Neutrophil (primary cell): ENCODE data around the gene PAPPA2.

Experiments
- H3K27ac ChIP-seq: fragments of 200-600 bp; sonication (generic); 2 replicates; pipeline ENCODE4 v1.5.1; 2016; ENCODE audit warnings: mild to moderate bottlenecking, moderate library complexity
- H3K27me3 ChIP-seq: fragments of 200-600 bp; sonication (generic); 2 replicates; pipeline ENCODE4 v1.6.0; 2016; ENCODE audit warnings: mild to moderate bottlenecking
- H3K36me3 ChIP-seq: fragments of 200-600 bp; sonication (generic); 2 replicates; pipeline ENCODE4 v1.5.1; 2017
- H3K4me1 ChIP-seq, 2 experiments: fragments of 200-600 bp in 1 of 2; sonication (generic) in 1 of 2; 1 replicate in 1 of 2; 2 replicates in 1 of 2; pipeline versions ENCODE4 v1.5.1 to v1.6.1; 2013 to 2016; ENCODE audit warnings: low read depth in 1 of 2, low read length in 1 of 2, mild to moderate bottlenecking in 1 of 2, moderate library complexity in 1 of 2; ENCODE audit not compliant: control insufficient read depth in 1 of 2, insufficient read depth in 1 of 2
- H3K4me3 ChIP-seq, 2 experiments: fragments of 200-600 bp in 1 of 2; sonication (generic) in 1 of 2; 1 replicate in 1 of 2; 2 replicates in 1 of 2; pipeline ENCODE4 v1.5.1; 2013 to 2016; ENCODE audit warnings: low read depth in 1 of 2, low read length in 1 of 2, mild to moderate bottlenecking in 1 of 2, moderate library complexity in 1 of 2
- H3K9me3 ChIP-seq: fragments of 200-600 bp; sonication (generic); 2 replicates; pipeline ENCODE4 v1.5.1; 2016
- TF ChIP-seq, protein P1 (sequence below): fragments of 200-600 bp; sonication (generic); IDR thresholded peaks from 2 replicates; pipeline ENCODE4 v1.5.1; 2016; ENCODE audit warnings: antibody characterized with exemption

PAPPA2 gene

DNA sequence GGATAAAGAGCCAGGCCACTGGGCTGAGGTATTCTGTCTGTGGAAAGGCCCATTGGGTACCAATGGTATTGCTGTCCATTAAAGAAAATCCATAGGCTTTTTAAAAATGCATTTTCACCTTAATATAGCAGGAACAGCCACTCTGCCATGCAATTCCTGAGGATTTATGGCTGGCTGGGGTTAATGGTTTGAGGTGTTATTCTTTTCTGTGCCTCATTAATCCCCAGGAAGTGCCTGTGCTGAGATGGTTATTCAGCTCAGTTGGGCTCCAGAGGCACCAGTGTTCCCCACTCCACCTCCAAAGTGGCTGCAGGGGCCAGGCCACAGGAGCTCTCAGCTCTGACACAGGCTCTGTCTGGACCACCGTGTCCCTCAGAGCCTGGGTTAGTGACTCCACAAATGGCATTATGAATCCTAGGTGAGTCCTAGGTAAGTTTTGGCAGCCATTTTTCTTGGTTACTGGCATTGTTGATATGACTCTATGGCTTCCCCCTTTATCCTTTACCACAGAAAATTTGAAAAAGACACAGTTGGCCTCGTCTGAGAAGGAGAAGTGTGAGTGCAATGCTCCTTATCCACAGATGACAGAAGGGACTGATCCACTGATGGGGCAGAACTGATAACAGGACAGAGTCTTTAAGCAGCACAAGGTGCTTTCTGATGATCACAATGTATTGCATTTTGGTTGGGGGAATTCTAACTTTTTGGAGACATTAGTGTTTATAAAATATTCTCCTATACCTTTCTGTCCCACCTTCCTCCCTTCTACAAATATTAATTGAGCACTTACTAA, 2.2 kb upstream of the PAPPA2 start:
- Histone ChIP-seq H3K27ac (no peak overlapping the region), H3K9me3 (no peaks in the 10 kb centered on the region), H3K27me3 (no peaks in the 10 kb centered on the region), H3K4me3 (no peak overlapping the region), H3K36me3 (no peaks in the 10 kb centered on the region), H3K4me1 (no peaks in the 10 kb centered on the region)
- TF ChIP-seq, protein P1, sequence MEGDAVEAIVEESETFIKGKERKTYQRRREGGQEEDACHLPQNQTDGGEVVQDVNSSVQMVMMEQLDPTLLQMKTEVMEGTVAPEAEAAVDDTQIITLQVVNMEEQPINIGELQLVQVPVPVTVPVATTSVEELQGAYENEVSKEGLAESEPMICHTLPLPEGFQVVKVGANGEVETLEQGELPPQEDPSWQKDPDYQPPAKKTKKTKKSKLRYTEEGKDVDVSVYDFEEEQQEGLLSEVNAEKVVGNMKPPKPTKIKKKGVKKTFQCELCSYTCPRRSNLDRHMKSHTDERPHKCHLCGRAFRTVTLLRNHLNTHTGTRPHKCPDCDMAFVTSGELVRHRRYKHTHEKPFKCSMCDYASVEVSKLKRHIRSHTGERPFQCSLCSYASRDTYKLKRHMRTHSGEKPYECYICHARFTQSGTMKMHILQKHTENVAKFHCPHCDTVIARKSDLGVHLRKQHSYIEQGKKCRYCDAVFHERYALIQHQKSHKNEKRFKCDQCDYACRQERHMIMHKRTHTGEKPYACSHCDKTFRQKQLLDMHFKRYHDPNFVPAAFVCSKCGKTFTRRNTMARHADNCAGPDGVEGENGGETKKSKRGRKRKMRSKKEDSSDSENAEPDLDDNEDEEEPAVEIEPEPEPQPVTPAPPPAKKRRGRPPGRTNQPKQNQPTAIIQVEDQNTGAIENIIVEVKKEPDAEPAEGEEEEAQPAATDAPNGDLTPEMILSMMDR, result no peak

DNA sequence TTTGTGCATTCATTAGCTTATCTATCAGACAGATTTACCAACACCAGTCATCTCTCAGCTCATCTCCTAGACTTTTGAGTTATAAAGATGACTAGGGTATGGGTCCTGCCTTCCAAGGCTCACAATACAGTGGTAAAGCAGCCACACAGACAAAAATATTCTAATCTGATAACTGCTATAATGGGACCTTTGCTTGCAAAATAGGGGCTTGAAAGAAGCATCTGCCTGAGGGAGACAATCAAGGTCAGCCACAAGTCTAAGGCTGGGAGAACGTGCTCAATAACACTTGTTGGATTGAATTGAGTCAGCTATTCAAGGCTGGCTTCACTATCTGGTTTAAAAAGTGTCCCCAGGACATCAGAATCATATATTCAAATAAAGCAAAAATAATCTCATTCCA, 1.4 kb upstream of the PAPPA2 start:
- H3K27ac ChIP-seq, result no peak overlapping the region
- no peaks in the 10 kb centered on the region for H3K9me3 ChIP-seq

DNA sequence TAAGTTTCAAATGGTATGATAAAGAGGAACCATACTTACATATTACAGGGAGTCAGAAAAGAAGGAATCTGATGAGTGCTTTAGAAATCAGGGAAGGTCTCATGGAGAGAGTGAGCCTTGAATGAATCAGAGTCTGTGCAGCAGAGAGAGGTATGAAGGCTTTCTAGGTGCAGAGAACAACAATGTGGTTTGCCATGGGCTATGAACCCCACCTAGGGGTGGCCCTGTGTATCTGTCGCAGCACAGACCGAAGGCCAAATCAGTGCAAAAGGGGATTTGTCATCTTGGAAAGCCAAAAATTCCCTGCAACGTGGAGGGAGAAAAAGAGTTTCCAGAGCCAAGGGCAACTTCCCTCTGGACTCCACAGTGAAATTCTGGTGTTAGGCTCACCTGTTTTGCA, 3.5 kb downstream of the PAPPA2 start:
- H3K27ac ChIP-seq, result no peak overlapping the region
- no peaks in the 10 kb centered on the region for H3K4me1 ChIP-seq
- no peaks in the 10 kb centered on the region for H3K27me3 ChIP-seq
- H3K36me3 ChIP-seq, result no peaks in the 10 kb centered on the region
- TF ChIP-seq, protein P1, result no peak
- no peaks in the 10 kb centered on the region for H3K9me3 ChIP-seq
- no peak overlapping the region for H3K4me3 ChIP-seq

More for the DNA sequence above, 1.4 kb upstream of the PAPPA2 start:
- H3K4me3 ChIP-seq, result no peak overlapping the region
- H3K36me3 ChIP-seq, result no peaks in the 10 kb centered on the region
- TF ChIP-seq, protein P1, result no peak
- H3K4me1 ChIP-seq, result no peaks in the 10 kb centered on the region
- no peaks in the 10 kb centered on the region for H3K27me3 ChIP-seq

DNA sequence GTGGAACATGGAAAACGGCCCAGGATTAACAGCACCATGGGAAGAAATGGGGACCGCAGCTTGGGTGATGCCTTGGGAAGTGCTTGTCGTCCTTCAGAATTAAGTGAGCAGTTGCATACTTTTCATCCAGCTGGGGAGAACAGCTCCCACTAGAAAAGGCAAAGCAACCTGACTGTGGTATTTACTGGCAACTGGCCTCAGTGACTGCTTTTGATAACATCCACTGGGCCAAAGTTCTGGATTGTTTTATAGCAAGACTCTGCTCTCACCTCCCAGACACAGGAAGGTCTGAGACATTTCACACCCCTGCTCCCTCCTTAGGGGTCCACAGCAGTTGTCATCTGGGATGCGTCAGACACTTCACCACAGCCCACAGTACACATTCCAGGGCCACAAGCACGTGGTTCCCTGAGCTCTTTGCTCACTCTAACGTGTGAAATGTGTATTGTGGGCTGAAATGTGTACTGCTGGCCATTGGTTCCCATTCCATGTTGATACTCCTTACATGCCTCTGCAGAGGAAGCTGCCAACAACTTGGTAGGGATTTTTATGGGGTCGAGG, 6.6 kb downstream of the PAPPA2 start:
- Histone ChIP-seq H3K4me1 (no peaks in the 10 kb centered on the region), H3K9me3 (no peaks in the 10 kb centered on the region), H3K36me3 (no peaks in the 10 kb centered on the region), H3K4me3 (no peak overlapping the region), H3K27ac (no peak overlapping the region), H3K27me3 (no peaks in the 10 kb centered on the region)
- TF ChIP-seq, protein P1, result no peak

DNA sequence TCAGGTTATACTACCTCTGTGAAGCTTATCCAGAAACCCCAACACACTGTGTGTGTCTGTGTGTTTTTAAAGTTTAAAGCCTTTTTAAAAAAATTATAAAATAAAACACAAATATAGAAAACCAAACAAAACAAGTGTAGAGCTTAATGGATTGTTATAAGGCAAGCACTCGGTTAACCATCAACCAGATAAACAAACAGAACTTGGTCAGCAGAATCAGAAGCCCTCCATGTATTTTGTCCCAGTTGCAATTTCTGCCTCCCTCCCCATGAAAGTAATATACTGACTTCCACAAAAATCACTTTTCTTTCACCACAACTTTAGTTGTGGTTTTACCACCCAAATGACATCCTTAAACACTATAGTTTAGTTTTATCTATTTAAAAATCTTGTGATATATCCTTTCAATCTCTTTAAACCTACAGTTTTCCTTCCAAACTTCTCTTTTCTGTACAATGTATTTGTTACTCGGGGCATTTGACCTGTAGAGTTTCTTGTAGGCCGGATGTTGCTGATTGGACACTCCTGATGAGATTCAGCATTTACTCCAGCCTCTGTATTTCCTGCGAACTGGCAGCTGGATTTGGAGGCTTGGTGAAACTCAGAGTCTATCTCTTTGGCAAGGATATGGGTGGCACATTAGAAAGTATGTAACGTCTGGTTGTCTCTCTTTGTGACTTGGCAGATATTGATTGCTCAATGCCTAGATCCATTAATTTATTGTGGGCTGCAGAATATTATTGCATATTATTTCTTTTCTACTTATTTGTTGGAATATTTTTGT, 8.6 kb downstream of the PAPPA2 start:
- Histone ChIP-seq H3K27me3 (no peaks in the 10 kb centered on the region), H3K36me3 (no peaks in the 10 kb centered on the region), H3K4me1 (no peaks in the 10 kb centered on the region), H3K9me3 (no peaks in the 10 kb centered on the region), H3K4me3 (no peak overlapping the region), H3K27ac (no peak overlapping the region)
- TF ChIP-seq, protein P1, result no peak
